Measurements from ENCODE around the gene RAVER2. TPM values are rescaled to one million over a fixed set of nuclear protein-coding genes. Genes with fewer than 3 reads are reported as not detected.
"Not testable (repeated sequence)": the region's sequence is repeated elsewhere in the genome, so short reads cannot be mapped to it uniquely, and the experiment has no call there.

RAVER2 gene
- total RNA-seq, 1 experiment from 2014 or later: 0.88 TPM

DNA sequence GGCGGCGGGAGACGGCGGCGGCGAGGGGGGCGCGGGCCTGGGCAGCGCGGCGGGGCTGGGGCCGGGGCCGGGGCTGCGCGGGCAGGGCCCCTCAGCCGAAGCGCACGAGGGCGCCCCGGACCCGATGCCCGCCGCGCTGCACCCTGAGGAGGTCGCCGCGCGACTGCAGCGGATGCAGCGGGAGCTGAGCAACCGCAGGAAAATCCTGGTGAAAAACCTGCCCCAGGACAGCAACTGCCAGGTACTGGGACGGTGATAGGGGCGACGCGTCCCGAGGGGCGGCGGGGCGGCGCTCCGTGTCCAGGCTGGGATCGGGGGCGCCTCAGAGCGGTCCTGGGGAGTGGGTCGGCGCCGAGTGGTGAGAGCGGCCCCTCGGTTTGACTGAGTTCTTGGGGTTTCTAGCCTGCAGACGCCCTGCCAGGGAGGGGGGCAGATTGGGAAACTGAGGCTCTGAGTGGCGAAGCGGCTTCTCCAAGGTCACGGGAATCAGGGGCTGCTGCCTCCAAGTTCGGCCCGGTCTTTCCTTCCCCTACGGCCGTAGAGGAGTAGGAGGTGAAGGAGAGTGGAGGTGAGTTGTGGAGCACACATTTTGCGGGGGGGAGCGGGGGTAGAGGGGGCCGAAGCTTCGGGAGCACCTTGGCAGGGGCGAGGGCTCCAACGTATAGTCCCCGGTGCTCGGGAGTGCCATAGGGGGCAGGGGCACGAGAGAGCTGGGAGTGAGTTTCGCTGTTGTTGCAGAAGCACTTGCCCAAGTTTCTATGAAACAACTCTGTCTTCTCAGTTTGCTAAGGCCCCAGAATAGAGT lies 508 bp downstream of the RAVER2 start:
- in situ Hi-C loops (cut with HindIII; ENCODE audit: low pct_unique_long_range_greater_than_20kb, low sequenced_read_pairs): no loop called here
- DNase-seq (ENCODE audit: low read depth): peak; percentile 29

DNA sequence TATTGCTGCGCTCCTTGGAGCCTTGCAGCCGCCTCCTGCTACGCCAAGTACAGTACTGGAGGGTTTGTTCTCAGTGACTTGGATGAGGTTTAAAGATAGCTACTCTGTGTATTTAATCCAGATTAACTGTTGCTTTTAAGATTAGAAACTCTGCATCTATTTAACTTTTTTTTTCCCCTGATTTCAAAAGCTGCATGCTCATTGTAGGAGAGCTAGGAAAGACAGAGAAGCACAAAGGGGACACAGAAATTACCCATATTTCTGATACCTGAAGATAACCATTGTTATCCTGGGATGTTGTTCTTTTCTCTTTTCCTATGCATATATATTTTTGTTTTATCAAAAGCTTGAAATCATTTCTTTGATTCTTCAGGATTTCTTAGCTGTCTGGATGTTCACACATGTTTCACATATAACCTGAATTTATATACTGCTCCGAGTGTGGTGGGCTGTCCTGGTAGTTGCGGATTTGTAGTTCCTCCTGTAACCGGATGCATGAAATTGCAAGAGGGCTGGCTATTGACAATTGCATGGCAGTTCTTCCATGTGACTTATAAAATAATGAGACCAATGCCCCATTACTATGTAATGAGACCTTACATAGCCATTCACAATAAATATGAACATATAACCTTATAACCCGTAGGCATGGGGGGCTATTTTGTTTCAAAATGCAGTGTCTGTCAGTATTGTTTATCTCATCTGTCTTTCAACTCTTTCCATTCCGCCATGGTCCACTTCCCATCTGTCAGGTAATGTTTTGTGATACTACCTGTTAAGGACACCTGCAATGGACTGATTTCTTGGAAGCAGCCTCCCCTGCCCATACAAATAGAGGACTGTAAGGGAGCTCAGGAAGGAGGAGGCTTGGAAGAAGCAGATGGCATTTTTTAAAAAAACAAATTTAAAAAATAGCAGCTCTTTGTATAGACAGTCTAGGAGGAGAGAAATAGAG lies 1.4 kb downstream of the RAVER2 start:
- DNase-seq (ENCODE audit: low read depth): no peak
- in situ Hi-C loops (cut with HindIII; ENCODE audit: low pct_unique_long_range_greater_than_20kb, low sequenced_read_pairs): no loop called here

DNA sequence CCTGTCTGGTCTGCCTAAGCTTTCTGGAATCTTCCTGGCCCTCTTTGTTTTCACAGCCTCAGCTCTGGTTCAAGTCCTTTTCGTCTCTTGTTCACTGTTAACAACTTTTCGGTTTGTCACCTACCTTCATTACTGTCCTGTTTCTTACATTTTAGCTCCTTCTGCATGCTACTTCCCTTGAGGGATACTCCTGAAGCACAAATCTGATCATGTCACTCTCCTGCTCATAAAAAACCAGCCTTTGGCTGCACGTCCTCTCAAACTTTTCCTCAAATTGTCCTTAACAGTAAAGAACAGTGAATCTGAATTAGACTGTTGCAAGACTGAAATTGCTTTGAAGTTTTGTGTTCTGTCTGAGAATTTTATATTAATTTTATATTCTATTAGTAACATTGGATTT lies 3.3 kb downstream of the RAVER2 start:
- in situ Hi-C loops (cut with HindIII; ENCODE audit: low pct_unique_long_range_greater_than_20kb, low sequenced_read_pairs): no loop called here
- DNase-seq (ENCODE audit: low read depth): no peak

DNA sequence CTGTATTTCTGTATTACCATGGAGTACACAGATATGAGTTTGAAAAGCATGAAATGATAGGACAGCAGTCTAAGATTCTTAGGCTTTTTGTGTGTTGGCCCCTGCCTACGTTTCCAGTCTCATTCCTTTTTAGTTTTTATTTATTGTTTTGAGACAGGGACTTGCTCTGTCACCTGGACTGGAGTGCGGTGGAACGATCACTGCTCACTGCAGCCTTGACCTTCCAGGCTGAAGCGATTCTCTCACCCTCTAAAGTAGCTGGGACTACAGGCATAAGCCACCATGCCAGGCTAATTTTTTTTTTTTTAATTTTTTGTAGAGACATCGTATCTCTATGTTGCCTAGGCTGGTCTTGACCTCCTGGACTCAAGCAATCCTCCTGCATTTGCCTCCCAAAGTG lies 3.8 kb downstream of the RAVER2 start:
- in situ Hi-C loops (cut with HindIII; ENCODE audit: low pct_unique_long_range_greater_than_20kb, low sequenced_read_pairs): no loop called here

DNA sequence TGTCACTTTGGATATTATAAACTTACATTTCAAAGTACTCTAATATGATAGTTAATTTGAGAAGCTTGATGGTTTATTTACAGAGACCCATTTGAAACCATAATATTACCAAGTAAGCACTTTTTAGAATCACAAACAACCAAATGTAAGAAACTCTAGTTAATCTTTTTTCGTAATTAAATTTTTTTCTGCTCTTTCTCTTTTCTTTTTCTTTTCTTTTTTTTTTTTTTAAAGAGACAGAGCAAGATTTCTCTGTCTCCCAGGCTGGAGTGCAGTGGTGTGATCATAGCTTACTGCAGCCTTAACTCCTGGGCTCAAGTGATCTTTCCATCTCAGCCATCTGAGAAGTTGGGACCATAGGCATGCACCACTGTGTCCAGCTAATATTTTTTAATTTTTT lies 5.2 kb downstream of the RAVER2 start:
- in situ Hi-C loops (cut with HindIII; ENCODE audit: low pct_unique_long_range_greater_than_20kb, low sequenced_read_pairs): no loop called here
- no peak for DNase-seq (ENCODE audit: low read depth)

More for the DNA sequence above, 3.8 kb downstream of the RAVER2 start:
- DNase-seq (ENCODE audit: low read depth): no peak

DNA sequence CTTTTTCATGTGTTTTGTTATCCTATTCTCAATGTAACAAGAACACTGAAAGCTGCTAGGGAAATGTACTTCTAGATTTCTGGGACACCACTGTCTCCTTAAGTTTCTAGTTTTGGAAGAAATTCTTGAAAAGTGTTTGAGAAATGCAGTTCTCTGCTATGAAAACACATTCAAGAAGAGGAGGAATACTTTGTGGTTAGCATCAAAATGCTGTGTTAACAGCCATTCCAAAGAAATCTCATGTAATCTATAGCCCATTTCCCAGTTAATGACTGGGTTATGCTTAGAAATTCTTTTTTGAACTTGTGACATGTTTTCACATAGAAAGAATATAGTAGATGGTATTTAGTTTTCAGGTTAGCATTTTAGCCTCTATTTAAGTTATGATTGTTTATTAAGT lies 6.0 kb downstream of the RAVER2 start:
- in situ Hi-C loops (cut with HindIII; ENCODE audit: low pct_unique_long_range_greater_than_20kb, low sequenced_read_pairs): no loop called here
- no peak for DNase-seq (ENCODE audit: low read depth)

DNA sequence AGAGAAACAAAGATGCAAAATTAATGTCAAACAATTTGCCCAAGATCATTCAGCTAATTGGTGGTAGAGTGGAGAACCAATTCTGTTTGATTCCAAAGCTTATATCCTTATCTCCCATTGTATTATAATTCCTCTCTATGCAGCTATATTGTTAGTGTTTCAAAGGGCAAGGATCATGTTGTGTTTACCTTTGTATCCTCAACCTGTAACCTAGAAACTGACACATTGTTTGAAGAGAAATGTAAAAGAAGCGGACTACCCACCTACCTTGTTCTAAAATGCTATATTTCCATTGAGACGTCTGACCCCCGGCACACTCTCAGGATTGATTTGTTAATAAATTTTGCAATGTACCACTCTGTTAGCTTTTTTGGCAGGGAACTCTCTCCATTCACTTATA lies 9.3 kb downstream of the RAVER2 start:
- no peak for DNase-seq (ENCODE audit: low read depth)
- in situ Hi-C loops (cut with HindIII; ENCODE audit: low pct_unique_long_range_greater_than_20kb, low sequenced_read_pairs): no loop called here

DNA sequence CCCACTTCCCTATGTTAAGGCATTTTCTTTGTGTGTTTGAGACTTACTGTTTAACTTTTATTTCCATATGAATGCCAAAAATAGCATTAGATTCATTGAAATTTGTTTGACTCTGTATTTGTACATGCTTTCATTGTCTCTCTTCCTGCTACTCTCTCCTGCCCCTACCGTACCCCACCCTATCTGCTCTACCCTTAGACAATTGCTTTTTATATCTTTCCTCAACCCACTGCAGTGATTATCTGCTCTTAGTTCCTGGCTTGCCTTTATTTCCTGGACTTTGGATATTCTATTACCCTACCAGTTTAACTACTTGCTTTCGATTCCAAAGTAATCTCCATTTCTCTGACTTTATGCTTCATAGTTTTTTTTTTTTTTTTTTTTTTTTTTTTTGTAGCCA lies 10.5 kb downstream of the RAVER2 start:
- no peak for DNase-seq (ENCODE audit: low read depth)
- in situ Hi-C loops (cut with HindIII; ENCODE audit: low pct_unique_long_range_greater_than_20kb, low sequenced_read_pairs): no loop called here

DNA sequence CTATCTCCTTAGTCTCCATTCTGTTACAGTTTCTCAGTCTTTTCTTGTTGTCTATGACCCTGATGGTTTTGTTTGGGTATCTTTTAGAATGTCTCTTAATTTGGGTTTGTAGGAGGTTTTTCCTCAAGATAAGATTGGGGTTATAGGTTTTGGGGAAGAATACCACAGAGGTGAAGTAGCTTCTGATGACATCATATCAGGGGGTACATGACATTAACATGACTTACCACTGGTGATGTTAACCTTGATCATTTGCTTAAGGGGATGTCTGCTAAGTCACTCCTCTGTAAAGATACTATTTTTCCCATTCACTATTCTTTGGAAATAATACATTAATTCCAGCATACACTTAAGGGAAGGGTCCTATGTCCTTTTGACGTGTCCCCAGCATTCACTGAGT lies 11.9 kb downstream of the RAVER2 start:
- in situ Hi-C loops (cut with HindIII; ENCODE audit: low pct_unique_long_range_greater_than_20kb, low sequenced_read_pairs): no loop called here
- DNase-seq (ENCODE audit: low read depth): no peak

DNA sequence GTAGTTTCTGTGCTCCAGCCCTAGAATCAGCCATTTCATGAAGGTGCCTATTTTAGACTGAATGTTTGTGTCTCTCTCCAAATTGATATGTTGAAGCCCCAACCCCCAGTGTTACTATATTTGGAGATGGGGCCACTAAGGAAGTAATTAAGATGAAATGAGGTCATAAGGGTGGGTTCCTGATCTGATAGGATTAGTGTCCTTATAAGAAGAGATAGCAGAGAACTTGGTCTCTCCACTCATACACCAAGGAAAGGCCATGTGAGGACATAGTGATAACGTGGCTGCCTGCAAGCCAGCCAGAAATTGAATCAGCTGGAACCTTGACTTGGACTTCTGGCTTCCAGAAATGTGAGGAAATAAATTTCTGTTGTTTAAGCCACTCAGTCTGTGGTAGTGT lies 12.3 kb downstream of the RAVER2 start:
- no peak for DNase-seq (ENCODE audit: low read depth)
- in situ Hi-C loops (cut with HindIII; ENCODE audit: low pct_unique_long_range_greater_than_20kb, low sequenced_read_pairs): no loop called here

DNA sequence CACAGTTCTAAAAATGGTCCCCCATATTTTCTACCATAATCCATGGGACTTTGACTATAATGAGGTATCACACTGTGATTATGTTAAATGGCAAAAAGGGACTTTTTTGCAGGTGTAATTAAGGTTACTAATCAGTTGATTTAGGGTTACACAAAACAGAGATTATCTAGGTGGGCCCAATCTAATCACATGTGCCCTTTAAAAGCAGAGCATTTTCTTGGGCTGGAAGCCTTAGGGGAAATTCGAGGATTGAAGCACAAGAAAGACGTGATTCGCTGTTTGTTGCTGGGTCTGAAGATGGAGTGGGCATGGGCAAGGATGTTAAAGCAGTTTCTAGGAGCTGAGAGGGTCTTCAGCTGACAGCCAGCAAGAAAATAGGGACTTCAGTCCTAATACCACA lies 13.4 kb downstream of the RAVER2 start:
- DNase-seq (ENCODE audit: low read depth): no peak
- in situ Hi-C loops (cut with HindIII; ENCODE audit: low pct_unique_long_range_greater_than_20kb, low sequenced_read_pairs): no loop called here

DNA sequence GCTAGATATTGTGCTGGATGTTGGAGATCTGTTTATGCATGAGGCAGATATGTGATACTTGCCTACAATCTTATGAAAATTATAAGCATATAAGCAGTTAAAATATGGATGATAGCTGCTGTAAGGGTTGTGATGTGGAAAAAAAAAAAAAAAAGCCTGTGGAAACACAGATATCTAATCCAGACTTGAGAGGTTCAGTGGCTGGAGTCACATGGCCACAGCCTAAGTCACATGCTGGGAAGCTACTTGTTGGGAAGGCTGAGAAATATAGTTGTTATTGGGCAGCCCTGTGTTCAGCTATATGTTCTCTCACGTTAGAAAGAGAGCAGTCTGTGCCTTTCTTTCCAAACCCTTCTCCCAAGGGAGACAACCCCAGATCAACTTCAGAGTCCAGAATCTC lies 15.1 kb downstream of the RAVER2 start:
- in situ Hi-C loops (cut with HindIII; ENCODE audit: low pct_unique_long_range_greater_than_20kb, low sequenced_read_pairs): no loop called here
- DNase-seq (ENCODE audit: low read depth): no peak

DNA sequence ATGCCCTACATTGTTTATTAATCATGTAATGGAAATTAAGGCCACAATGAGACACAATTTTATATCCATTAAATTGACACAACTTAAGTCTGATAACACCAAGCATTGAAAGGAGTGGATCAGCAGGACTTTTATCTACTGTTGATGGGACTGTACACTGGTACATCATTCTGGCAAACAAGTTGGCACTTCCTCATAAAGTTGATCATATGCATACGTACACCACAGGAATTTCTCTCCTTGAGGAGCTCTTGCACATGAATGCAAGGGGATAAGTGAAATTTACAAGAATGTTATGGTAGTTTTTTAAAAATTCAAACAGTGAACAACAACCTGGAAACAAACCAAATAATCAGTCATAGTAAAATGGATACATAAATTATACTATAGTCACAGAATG lies 20.1 kb downstream of the RAVER2 start:
- in situ Hi-C loops (cut with HindIII; ENCODE audit: low pct_unique_long_range_greater_than_20kb, low sequenced_read_pairs): no loop called here

DNA sequence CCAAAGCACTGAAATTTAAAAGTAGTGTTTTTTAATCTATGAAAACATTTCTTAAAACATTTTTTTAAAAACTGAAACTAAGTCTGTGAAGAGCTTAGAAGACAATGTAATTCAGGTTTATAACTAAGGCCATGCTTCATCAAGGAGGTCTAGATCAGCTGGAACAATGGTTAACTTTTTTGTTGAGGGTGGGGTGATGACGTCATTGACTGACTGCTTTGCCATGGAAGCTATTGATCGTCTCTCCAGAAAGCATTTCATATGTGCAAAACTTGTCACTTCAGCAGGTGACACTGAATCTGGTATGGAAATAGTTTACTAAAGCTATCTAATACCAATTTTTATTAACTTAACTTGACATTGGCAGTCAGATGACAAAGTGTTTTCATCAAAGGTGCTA lies 21.0 kb downstream of the RAVER2 start:
- no peak for DNase-seq (ENCODE audit: low read depth)
- in situ Hi-C loops (cut with HindIII; ENCODE audit: low pct_unique_long_range_greater_than_20kb, low sequenced_read_pairs): no loop called here

More for the DNA sequence above, 20.1 kb downstream of the RAVER2 start:
- DNase-seq (ENCODE audit: low read depth): no peak

DNA sequence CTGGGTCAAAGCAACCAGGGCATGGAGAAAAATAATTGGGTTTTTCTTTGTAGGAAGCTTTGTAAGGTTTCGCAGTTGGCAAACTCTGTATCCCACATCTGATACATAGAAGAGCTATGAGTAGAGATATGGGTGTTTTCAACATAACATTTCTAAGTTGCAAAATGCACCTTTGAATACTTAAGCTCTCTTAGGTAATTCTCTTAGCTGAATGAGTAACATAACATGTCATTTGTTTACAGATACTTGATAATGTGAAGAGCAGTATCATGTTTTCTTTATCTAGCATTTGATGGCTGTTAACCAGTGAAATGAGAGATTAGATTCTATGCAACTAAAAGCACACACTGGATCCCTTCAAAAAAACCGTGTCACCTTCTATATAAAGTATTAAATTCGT lies 21.6 kb downstream of the RAVER2 start:
- in situ Hi-C loops (cut with HindIII; ENCODE audit: low pct_unique_long_range_greater_than_20kb, low sequenced_read_pairs): no loop called here
- DNase-seq (ENCODE audit: low read depth): no peak

DNA sequence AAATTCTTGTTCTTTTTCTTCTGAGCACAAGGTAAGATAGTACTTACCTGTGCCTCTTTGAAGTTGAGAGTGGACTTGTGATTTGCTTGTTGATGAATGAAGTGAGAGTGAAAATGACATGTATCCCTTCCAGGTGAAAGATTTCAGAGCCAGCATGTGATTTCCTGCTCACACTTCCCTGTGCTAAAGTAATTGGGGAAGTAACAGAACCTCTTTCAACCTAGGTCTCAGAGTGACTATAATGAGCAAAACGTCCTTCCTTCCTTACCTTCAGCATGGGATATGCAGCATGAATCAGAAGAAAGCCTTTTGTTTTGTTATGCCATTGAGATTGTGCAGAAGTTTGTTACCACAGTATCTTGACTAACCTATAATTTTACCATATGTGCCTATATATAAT lies 24.6 kb downstream of the RAVER2 start:
- DNase-seq (ENCODE audit: low read depth): no peak
- in situ Hi-C loops (cut with HindIII; ENCODE audit: low pct_unique_long_range_greater_than_20kb, low sequenced_read_pairs): no loop called here

DNA sequence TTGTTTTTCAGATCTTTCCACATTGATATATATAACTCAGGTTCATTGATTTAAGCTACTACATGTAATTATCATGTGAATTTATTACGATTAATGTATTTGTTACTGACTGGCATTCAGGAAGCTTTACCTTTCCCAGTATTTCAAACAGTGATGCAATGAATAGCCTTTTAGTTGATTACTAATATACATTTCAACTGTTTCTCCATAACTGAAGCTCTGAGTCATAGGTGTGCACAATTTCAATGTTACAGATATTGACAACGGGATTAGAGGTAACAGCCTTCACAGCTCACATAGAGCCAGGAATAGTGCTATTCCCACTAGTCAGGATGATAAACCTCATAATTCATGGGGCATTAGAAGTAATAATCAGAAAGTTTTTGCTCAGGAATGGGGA lies 25.1 kb downstream of the RAVER2 start:
- no peak for DNase-seq (ENCODE audit: low read depth)
- in situ Hi-C loops (cut with HindIII; ENCODE audit: low pct_unique_long_range_greater_than_20kb, low sequenced_read_pairs): no loop called here

DNA sequence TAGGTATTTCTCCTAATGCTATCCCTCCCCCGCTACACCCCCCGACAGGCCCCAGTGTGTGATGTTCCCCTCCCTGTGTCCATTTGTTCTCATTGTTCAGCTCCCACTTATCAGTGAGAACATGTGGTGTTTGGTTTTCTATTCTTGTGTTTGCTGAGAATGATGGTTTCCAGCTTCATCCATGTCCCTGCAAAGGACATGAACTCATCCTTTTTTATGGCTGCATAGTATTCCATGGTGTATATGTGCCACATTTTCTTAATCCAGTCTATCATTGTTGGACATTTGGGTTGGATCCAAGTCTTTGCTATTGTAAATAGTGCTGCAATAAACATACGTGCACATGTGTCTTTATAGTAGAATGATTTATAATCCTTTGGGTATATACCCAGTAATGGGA lies 28.4 kb downstream of the RAVER2 start:
- in situ Hi-C loops (cut with HindIII; ENCODE audit: low pct_unique_long_range_greater_than_20kb, low sequenced_read_pairs); DNase-seq (ENCODE audit: low read depth): not testable (repeated sequence)

DNA sequence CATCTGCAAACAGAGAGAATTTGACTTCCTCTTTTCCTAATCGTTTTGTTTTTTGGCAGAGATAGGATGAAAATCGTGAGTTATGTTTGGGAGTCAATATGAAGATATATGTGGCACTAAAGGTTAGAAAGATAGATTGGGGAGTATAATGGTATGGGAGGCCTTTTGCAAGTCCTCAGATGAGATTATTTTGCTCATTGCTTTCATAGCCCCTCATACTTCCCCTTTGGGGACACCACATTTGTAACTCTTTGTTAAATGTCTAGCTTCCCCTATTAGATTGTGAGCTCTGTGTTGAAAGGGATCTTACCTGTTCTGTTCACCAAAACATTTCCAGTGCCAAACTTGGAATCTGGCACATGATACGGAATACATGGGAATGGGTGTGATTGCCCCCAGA lies 30.2 kb downstream of the RAVER2 start:
- in situ Hi-C loops (cut with HindIII; ENCODE audit: low pct_unique_long_range_greater_than_20kb, low sequenced_read_pairs): no loop called here
- DNase-seq (ENCODE audit: low read depth): no peak

Data from Caki2 (cell line).